Ovary (tissue), 3 donors: Measurements from ENCODE around the gene FTO.

Experiments used
- POLR2A ChIP-seq: fragments of 450-650 bp; IDR thresholded peaks from one replicate; pipeline ENCODE4 v1.6.1; 2017; ENCODE audit warnings: antibody characterized with exemption, mild to moderate bottlenecking, moderate library complexity
- TF ChIP-seq, protein P1 (sequence below), 3 donors: fragments of 450-650 bp in 2 of 3; fragments of 200-600 bp in 1 of 3; IDR thresholded peaks; one replicate each; pipeline versions ENCODE4 v1.5.1 to v1.8.0; 2016 to 2022; ENCODE audit warnings: antibody characterized with exemption in 3 of 3, mild to moderate bottlenecking in 1 of 3
- donor health status: DM: no; HTN: no; CAD: no.

DNA sequence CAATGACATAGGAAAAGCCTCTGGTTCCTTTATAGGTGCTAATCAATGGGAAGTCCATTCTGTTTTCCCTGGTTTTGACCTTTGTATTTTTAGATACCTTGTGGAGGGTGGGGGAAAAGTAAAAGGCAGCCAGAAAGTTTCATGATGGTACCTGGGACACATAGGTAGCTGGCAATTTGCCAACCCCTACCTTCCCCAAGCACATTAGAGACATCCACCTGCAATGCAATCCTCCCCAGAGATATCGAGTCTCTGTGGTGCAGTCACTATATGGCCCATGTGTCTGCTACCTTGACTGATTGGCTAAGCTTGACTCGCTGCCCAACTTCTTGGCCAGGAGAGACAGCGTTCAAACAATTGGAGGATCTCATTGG, 496.2 kb downstream of the FTO start:
- TF ChIP-seq, protein P1, sequence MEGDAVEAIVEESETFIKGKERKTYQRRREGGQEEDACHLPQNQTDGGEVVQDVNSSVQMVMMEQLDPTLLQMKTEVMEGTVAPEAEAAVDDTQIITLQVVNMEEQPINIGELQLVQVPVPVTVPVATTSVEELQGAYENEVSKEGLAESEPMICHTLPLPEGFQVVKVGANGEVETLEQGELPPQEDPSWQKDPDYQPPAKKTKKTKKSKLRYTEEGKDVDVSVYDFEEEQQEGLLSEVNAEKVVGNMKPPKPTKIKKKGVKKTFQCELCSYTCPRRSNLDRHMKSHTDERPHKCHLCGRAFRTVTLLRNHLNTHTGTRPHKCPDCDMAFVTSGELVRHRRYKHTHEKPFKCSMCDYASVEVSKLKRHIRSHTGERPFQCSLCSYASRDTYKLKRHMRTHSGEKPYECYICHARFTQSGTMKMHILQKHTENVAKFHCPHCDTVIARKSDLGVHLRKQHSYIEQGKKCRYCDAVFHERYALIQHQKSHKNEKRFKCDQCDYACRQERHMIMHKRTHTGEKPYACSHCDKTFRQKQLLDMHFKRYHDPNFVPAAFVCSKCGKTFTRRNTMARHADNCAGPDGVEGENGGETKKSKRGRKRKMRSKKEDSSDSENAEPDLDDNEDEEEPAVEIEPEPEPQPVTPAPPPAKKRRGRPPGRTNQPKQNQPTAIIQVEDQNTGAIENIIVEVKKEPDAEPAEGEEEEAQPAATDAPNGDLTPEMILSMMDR (IDR thresholded peaks at IDR 0.05): no peak
- TF ChIP-seq POLR2A: no peak
